CD14-positive monocyte (primary cell): ENCODE data around the gene WIPF1. TPM values are rescaled to one million over a fixed set of nuclear protein-coding genes. Genes with fewer than 3 reads are reported as not detected.
A peak's percentile ranks its signal among the peaks of the same experiment; 100 is the strongest.

ENCODE experiments used
- DNase-seq, 3 donors: peaks; one replicate each; pipeline ENCODE4 v3.0.0-alpha.2; 2011 to 2022
- H2AFZ ChIP-seq: 2 replicates; pipeline ENCODE4 v1.6.0; 2012; ENCODE audit warnings: mild to moderate bottlenecking, low read depth, low read length, inconsistent platforms; ENCODE audit not compliant: insufficient read depth, poor library complexity, severe bottlenecking
- H3K27ac ChIP-seq, 2 donors: 1 replicate in 1 of 2; 2 replicates in 1 of 2; pipeline ENCODE4 v1.5.1; 2012 to 2013; ENCODE audit warnings: low read length in 2 of 2, control low read depth in 1 of 2, inconsistent platforms in 1 of 2, low read depth in 1 of 2, mild to moderate bottlenecking in 1 of 2
- H3K27me3 ChIP-seq, 2 donors: one replicate each; pipeline versions ENCODE4 v1.6.0 to v1.6.1; 2011 to 2013; ENCODE audit warnings: low read length in 2 of 2; ENCODE audit not compliant: control insufficient read depth in 2 of 2, insufficient read depth in 2 of 2
- H3K36me3 ChIP-seq, 2 donors: replicated peaks in 1 of 2; 1 replicate in 1 of 2; 2 replicates in 1 of 2; pipeline versions ENCODE4 v1.5.1 to v1.6.1; 2012 to 2013; ENCODE audit warnings: low read length in 2 of 2, control low read depth in 1 of 2, inconsistent platforms in 1 of 2, mild to moderate bottlenecking in 1 of 2; ENCODE audit not compliant: insufficient read depth in 2 of 2, control insufficient read depth in 1 of 2
- H3K4me1 ChIP-seq, 2 donors: 1 replicate in 1 of 2; 2 replicates in 1 of 2; pipeline versions ENCODE4 v1.5.1 to v1.6.1; 2012 to 2013; ENCODE audit warnings: low read length in 2 of 2, control low read depth in 1 of 2, inconsistent platforms in 1 of 2, mild to moderate bottlenecking in 1 of 2, moderate library complexity in 1 of 2; ENCODE audit not compliant: insufficient read depth in 2 of 2, control insufficient read depth in 1 of 2
- H3K4me2 ChIP-seq: replicated peaks from 2 replicates; pipeline ENCODE3; 2012; ENCODE audit warnings: low read length, moderate library complexity, mild to moderate bottlenecking; ENCODE audit not compliant: poor library complexity, severe bottlenecking; ENCODE audit errors: extremely low read depth
- H3K4me3 ChIP-seq, 3 experiments: fragments of 200-600 bp in 1 of 3; sonication (generic) in 1 of 3; replicated peaks in 1 of 3; 1 replicate in 2 of 3; 2 replicates in 1 of 3; pipeline ENCODE4 v1.5.1; 2011 to 2013; ENCODE audit warnings: low read length in 3 of 3, mild to moderate bottlenecking in 3 of 3, control low read depth in 2 of 3, low read depth in 2 of 3, inconsistent platforms in 1 of 3, moderate library complexity in 1 of 3
- H3K79me2 ChIP-seq: 2 replicates; pipeline ENCODE4 v1.6.0; 2012; ENCODE audit warnings: mild to moderate bottlenecking, control low read depth, inconsistent platforms, low read length, moderate library complexity; ENCODE audit not compliant: insufficient read depth
- H3K9ac ChIP-seq: 2 replicates; pipeline ENCODE4 v1.6.0; 2017; ENCODE audit warnings: low read length, mild to moderate bottlenecking; ENCODE audit not compliant: insufficient read depth, poor library complexity, severe bottlenecking
- H3K9me3 ChIP-seq, 2 donors: replicated peaks in 1 of 2; 1 replicate in 1 of 2; 2 replicates in 1 of 2; pipeline versions ENCODE4 v1.5.1 to v1.6.1; 2012 to 2013; ENCODE audit warnings: low read length in 2 of 2, control low read depth in 1 of 2; ENCODE audit not compliant: control insufficient read depth in 1 of 2, insufficient read depth in 1 of 2
- H4K20me1 ChIP-seq: 2 replicates; pipeline ENCODE4 v1.6.0; 2012; ENCODE audit warnings: mild to moderate bottlenecking, low read length, control low read depth, moderate library complexity; ENCODE audit not compliant: insufficient read depth
- H3K27ac Mint-ChIP-seq, 7 donors: one replicate each; pipeline ENCODE4 v1.8.0; 2020; ENCODE audit warnings: mild to moderate bottlenecking in 7 of 7, mixed read lengths in 7 of 7, moderate library complexity in 6 of 7, inconsistent platforms in 2 of 7
- H3K27me3 Mint-ChIP-seq, 3 donors: one replicate each; pipeline ENCODE4 v1.8.0; 2021 to 2022; ENCODE audit warnings: low read depth in 3 of 3, mild to moderate bottlenecking in 3 of 3, mixed read lengths in 3 of 3, moderate library complexity in 3 of 3, inconsistent platforms in 1 of 3
- H3K36me3 Mint-ChIP-seq, 2 donors: one replicate each; pipeline ENCODE4 v1.8.0; 2020; ENCODE audit warnings: mixed read lengths in 2 of 2, inconsistent platforms in 1 of 2, mild to moderate bottlenecking in 1 of 2
- H3K4me1 Mint-ChIP-seq: one replicate; pipeline ENCODE4 v1.8.0; 2020; ENCODE audit warnings: mild to moderate bottlenecking, mixed read lengths
- H3K4me3 Mint-ChIP-seq, 2 donors: one replicate each; pipeline ENCODE4 v1.8.0; 2020; ENCODE audit warnings: mild to moderate bottlenecking in 2 of 2, mixed read lengths in 2 of 2, moderate library complexity in 1 of 2
- H3K9me3 Mint-ChIP-seq, 7 donors: one replicate each; pipeline ENCODE4 v1.8.0; 2020 to 2022; ENCODE audit warnings: mixed read lengths in 7 of 7, mild to moderate bottlenecking in 6 of 7, moderate library complexity in 6 of 7, inconsistent platforms in 2 of 7
- WGBS: methylation state at CpG from one replicate; pipeline ENCODE4 v1.1.5; 2013; ENCODE audit warnings: missing lambda C conversion rate; ENCODE audit not compliant: insufficient coverage; 5-methylcytosine and 5-hydroxymethylcytosine counted together
- intact Hi-C, 2 donors: fragments of 100-400 bp; cut with micrococcal nuclease; formaldehyde crosslinking; loops; one replicate each; pipeline versions ENCODE4 v1.15.0 to v1.15.1; 2023
- polyA plus RNA-seq, 3 donors: library from polyadenylated mRNA; depleted of rRNA in 1 of 3; unstranded in 2 of 3; stranded (reverse) in 1 of 3; fragments of 300-500 nt in 2 of 3; fragments of >200 nt in 1 of 3; fragmentation: Illumina TruSeq in 2 of 3; gene quantifications; 1 replicate in 2 of 3; 2 replicates in 1 of 3; pipeline ENCODE4 v1.2.3, GENCODE V29; 2012 to 2021
- TF ChIP-seq, protein P1 (sequence below): fragments of 200-600 bp; IDR thresholded peaks from one replicate; pipeline ENCODE4 v1.8.0; 2022; ENCODE audit warnings: antibody characterized with exemption, mild to moderate bottlenecking

Gene WIPF1
- polyA plus RNA-seq, 3 donors: 43.9 to 126 (median 74.3) TPM

DNA sequence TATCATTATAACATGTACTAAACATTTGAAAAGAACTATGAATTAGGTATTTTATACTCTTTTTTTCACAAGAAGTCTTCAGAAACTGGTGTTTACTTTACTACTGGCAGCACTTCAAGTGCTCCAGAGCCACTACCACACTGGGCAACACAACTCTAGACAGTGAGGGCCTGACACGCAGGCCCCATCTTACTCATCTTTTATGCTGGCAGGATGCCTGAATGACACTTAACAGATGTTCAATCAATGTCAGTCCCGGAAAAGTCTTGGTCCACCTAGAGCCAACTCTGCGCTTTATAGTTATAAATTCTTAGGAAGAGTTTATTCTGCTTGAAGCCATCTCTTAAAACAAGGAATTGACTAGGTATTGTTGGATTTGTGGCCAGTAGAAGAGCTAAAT is 8.7 kb upstream of the WIPF1 start:
- H3K9ac ChIP-seq: no peak overlapping the region
- no peaks in the 10 kb centered on the region for H3K27me3 ChIP-seq
- H3K4me3 ChIP-seq: no peak overlapping the region
- H3K4me2 ChIP-seq: no peak overlapping the region
- no peak overlapping the region for H3K4me3 Mint-ChIP-seq
- peaks cover 0 to 1% (median 0%) of the 10 kb centered on the region in 3 donors for H3K27me3 Mint-ChIP-seq
- H3K4me1 ChIP-seq: peaks cover 13 to 16% of the 10 kb centered on the region in 2 donors
- no peaks in the 10 kb centered on the region for H3K9me3 Mint-ChIP-seq
- H3K27ac Mint-ChIP-seq: peak overlapping the region in 6 of 7 donors; percentile 39 to 92 (median 76)
- peaks cover 88% of the 10 kb centered on the region for H4K20me1 ChIP-seq
- peaks cover 99% of the 10 kb centered on the region for H3K79me2 ChIP-seq
- H3K27ac ChIP-seq: peak overlapping the region in 1 of 2 donors; percentile 67
- no peak overlapping the region for H2AFZ ChIP-seq
- TF ChIP-seq, protein P1, sequence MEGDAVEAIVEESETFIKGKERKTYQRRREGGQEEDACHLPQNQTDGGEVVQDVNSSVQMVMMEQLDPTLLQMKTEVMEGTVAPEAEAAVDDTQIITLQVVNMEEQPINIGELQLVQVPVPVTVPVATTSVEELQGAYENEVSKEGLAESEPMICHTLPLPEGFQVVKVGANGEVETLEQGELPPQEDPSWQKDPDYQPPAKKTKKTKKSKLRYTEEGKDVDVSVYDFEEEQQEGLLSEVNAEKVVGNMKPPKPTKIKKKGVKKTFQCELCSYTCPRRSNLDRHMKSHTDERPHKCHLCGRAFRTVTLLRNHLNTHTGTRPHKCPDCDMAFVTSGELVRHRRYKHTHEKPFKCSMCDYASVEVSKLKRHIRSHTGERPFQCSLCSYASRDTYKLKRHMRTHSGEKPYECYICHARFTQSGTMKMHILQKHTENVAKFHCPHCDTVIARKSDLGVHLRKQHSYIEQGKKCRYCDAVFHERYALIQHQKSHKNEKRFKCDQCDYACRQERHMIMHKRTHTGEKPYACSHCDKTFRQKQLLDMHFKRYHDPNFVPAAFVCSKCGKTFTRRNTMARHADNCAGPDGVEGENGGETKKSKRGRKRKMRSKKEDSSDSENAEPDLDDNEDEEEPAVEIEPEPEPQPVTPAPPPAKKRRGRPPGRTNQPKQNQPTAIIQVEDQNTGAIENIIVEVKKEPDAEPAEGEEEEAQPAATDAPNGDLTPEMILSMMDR: no peak
- no CpG with 5 or more reads among the region's 3 CpGs for WGBS
- intact Hi-C loops: loop anchor here in 1 of 2 donors (5.0 kb wide), 1 partner anchor 34 kb away; no protein-coding TSS in a partner anchor
- peaks cover 44 to 81% of the 10 kb centered on the region in 2 donors for H3K36me3 ChIP-seq
- no peak for DNase-seq
- peaks cover 43% of the 10 kb centered on the region for H3K4me1 Mint-ChIP-seq
- no peaks in the 10 kb centered on the region for H3K9me3 ChIP-seq
- peaks cover 61 to 82% of the 10 kb centered on the region in 2 donors for H3K36me3 Mint-ChIP-seq

DNA sequence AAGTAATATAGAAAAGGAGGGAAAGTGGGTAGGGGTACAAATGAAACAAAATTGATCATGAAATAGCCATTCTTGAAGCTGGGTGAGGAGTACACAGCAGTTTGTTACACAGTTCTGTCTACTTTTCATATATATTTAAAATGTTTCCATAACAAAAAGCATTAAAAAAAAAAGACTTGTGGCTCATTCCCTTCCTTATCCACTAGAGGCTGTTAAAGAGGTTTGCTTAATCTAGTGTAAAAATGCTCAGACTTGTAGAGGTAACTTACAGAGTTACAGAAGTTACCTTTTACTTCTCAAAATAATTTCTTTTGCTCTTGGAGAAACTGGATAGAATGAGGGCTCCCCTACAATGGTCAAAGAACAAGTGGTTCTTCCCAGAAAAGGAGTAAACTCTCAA is 8.1 kb upstream of the WIPF1 start:
- no peak overlapping the region for H2AFZ ChIP-seq
- no peak overlapping the region for H3K4me3 ChIP-seq
- peak overlapping the region in 2 of 7 donors; percentile 55 to 63 for H3K27ac Mint-ChIP-seq
- H4K20me1 ChIP-seq: peaks cover 81% of the 10 kb centered on the region
- TF ChIP-seq, protein P1: peak; percentile 48
- no peak overlapping the region for H3K9ac ChIP-seq
- peaks cover 45 to 75% of the 10 kb centered on the region in 2 donors for H3K36me3 ChIP-seq
- peaks cover 59 to 83% of the 10 kb centered on the region in 2 donors for H3K36me3 Mint-ChIP-seq
- H3K79me2 ChIP-seq: peaks cover 97% of the 10 kb centered on the region
- H3K27me3 ChIP-seq: no peaks in the 10 kb centered on the region
- no peaks in the 10 kb centered on the region for H3K27me3 Mint-ChIP-seq
- no peaks in the 10 kb centered on the region for H3K9me3 ChIP-seq
- H3K4me3 Mint-ChIP-seq: no peak overlapping the region
- no peak overlapping the region for H3K4me2 ChIP-seq
- intact Hi-C loops: loop anchor here in 1 of 2 donors (5.0 kb wide), 1 partner anchor 33 kb away; no protein-coding TSS in a partner anchor
- no peak for DNase-seq
- H3K4me1 ChIP-seq: peaks cover 15 to 19% of the 10 kb centered on the region in 2 donors
- H3K27ac ChIP-seq: peak overlapping the region in 1 of 2 donors; percentile 67
- H3K9me3 Mint-ChIP-seq: no peaks in the 10 kb centered on the region
- peaks cover 42% of the 10 kb centered on the region for H3K4me1 Mint-ChIP-seq
